DMS153 treated with DMSO at 0.1 percent for 48 hours (cell line): ENCODE data around the gene DHX38.

ENCODE experiments used
- DNase-seq: peaks from one replicate; lab custom pipeline; 2025; ENCODE audit not compliant: unreplicated experiment; lab: John Stamatoyannopoulos, UW

DHX38 gene

DNA sequence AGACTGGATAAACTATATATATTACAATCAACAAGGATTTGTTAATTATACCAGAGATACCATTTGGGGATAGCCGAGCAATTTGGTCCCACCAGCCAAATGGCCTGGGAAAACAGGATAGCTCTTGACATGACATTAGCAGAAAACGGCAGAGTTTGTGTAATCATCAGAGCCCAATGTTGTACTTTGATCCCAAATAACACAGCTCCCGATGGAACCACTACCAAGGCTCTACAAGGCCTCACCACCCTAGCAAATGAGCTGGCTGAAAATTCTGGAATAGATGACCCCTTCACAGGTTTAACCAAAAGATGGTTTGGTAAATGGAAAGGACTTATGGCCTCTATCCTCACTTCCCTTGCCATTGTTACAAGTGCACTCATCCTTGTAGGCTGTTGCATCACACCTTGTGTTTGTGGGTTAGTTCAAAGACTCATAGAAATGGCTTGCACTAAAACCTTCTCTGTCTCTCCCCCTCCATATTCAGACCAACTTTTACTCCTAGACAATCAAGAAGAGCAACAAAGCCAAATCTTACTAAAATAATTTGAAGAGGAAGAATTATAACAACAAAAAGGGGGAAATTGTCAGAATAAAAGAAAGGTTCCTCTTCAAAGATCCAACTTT is 9.8 kb upstream of the DHX38 start:
- no peak for DNase-seq

DNA sequence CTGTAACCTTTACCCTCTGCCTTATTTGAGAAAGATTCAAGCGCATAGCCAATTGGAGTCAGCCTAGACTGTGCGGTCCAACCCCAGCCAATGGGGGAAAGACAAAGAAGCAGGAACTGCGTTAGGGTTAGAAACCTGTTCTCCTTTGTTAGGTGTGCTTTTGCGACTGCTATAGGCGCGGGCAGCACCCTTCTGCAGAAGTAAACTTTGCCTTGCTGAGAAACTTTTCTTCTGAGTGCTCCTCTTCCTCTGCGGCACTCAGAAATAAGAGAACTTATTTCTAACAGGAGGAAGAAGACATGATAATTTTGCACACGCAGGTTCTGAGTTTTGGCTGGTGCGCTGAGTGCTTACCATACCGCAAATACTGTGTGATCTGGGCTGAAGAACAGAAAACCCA is 9.2 kb upstream of the DHX38 start:
- DNase-seq, result no peak

- DNase-seq, result no peak
Measured at GRCh38 chr16:72085002-72085401, 8.6 kb upstream of the DHX38 start.

DNA sequence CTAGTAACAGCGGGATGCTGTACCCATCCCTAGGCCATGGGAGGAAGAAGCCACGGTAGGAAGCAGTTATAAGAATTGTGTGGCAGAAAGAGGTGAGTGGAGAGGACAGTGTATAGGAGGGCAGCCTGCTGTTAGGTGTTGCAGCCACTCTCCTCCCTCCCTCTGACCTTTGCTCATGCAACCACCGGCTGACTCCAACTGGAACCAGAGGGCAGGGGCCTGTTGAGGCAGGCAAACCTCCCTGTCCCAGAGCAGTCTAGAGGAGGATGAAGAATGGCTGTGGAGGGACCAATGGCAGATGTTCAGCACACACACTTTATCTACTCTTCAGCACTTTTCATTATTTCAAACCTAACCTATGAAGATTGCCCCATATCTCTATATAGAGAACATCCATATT is 2.4 kb upstream of the DHX38 start:
- DNase-seq, result no peak

DNA sequence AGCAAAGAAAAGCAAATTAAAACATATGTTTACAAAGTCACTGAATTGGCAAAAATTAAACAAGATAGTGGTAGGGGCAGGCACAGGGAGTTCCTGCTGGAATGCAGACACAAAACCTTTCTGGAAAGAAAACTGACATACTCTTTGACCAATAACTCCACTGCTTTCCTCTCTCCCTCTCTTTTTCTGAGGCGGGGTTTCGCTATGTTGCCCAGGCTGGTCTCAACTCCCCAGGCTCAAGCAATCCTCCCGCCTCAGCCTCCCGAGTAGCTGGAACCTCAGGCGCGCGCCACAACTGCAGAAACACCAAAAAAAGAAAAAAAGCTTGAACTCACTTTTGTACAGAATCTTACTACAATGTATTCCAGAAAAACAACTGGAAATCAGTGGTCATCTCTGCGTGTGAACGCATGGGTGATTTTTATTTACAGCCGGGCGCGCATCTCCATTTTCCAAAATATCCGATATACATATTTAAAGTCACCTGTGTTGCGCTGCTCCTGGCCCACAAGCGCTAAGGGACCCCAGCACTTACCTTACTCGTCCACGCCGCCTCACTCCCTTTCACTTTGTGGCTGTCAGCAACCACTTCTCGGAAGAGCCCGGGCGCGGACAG is 707 bp upstream of the DHX38 start:
- no peak for DNase-seq

GRCh38 chr16:72094266-72094610 is 591 bp downstream of the DHX38 start:
- DNase-seq, result no peak

- DNase-seq, result no peak
Measured at GRCh38 chr16:72098936-72099335, 5.3 kb downstream of the DHX38 start.

- peak; percentile 10 for DNase-seq
Measured at GRCh38 chr16:72099377-72099818, 5.8 kb downstream of the DHX38 start.

DNA sequence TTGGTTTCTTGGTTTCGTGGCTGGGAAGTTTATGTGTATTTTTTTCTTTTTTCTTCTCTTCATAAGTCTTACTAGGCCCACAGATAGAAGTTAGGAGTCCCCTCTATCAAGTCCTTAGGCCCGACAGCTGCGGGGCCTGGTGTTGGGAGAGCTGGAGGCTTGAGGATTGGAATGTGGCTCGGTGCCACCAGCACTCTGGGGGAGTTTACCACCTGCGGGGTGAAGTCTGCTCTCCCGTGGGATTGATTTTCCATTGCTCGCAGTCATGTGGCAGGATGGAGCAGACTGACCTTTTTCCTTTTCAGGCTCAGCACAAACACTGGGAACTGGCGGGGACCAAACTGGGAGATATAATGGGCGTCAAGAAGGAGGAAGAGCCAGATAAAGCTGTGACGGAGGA is 7.5 kb downstream of the DHX38 start:
- no peak for DNase-seq

DNA sequence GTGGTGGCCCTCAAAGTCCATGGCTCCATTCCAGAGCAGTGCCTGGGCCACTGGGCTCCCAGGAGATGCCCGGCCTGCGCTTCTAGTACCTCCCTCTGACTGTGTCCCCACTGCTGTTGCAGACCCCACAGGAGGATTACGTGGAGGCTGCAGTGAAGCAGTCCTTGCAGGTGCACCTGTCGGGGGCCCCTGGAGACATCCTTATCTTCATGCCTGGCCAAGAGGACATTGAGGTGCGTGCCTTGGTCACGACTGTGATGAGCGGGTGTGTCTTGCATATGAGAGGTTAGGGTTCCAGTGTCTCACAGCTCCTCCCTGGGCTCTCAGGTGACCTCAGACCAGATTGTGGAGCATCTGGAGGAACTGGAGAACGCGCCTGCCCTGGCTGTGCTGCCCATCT is 11.3 kb downstream of the DHX38 start:
- DNase-seq, result no peak

DNA sequence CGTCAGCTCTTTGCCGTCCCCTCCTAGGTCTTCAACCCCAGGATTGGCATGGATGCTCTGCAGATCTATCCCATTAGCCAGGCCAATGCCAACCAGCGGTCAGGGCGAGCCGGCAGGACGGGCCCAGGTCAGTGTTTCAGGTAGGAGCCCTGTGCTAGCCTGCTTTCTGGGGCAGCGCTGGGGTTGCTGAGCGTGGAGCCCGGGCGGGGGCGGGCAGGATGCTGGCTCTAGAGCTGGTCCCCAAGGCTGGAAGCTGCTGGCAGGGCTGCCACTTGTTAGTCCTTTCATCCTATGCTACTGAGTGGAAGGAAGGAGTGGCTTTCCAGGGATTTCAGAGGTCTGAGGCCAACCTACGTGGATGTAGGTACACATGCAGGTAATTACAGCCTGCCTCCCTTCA is 12.3 kb downstream of the DHX38 start:
- no peak for DNase-seq

DNA sequence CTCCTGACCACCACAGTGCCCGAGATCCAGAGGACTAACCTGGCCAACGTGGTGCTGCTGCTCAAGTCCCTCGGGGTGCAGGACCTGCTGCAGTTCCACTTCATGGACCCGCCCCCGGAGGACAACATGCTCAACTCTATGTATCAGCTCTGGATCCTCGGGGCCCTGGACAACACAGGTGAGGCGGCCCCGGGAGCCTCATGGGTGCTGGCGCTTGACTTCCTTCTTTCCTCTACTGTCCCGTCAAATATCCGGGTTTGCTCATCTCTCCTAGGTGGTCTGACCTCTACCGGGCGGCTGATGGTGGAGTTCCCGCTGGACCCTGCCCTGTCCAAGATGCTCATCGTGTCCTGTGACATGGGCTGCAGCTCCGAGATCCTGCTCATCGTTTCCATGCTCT is 13.7 kb downstream of the DHX38 start:
- DNase-seq, result no peak

DNA sequence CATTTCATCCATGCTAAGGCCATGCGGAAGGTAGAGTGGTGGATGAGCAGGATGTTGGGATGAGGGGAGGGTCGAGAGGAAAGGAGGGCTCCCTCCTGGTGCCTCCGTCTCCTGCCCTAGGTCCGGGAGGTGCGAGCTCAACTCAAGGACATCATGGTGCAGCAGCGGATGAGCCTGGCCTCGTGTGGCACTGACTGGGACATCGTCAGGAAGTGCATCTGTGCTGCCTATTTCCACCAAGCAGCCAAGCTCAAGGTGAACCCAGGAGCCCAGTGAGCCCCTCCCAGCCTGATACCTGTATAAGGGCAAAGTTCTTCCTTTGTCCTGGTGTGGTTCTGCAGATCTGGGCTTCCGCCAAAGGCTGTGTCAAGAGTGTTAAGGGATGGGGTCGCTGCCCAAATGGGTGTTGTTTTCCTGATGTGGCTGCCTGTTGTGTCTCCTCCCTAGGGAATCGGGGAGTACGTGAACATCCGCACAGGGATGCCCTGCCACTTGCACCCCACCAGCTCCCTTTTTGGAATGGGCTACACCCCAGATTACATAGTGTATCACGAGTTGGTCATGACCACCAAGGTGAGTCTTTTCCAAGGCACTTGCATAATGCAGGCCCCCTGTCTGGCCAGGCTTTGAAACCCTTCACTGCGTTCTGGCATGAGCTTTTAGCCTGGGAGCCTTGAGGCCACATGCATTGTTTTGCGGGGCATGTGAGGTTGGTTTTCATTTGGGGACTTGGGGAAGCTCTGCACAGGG is 14.9 kb downstream of the DHX38 start:
- DNase-seq, result no peak

GRCh38 chr16:72109300-72109699 is 15.7 kb downstream of the DHX38 start:
- no peak for DNase-seq

DNA sequence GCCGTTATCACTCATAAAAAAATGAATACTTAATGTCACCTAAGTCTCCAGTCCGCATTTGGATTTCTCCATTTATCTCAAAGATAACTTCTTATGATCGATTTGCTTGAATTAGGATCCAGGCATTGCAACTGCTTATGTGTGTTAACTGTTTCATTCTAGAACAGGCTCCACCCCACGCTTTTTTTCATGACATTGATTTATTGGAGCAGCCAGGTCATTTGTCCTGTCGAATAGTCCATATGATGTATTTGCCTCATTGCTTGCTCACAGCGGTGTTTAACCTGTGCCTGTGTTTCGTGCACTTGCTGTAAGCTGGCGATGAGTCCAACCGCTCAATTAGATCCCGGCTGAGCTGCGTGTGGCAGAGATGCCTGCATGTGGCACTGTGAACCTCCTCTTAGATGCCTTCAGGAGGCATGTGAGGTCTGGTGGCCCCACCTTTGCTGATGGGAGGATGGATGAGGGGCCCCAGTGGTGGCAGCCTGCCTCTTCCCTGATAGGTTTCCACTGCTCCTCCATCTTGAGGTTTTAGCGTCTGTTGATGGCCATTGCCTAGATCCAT is 16.4 kb downstream of the DHX38 start:
- DNase-seq, result no peak

DNA sequence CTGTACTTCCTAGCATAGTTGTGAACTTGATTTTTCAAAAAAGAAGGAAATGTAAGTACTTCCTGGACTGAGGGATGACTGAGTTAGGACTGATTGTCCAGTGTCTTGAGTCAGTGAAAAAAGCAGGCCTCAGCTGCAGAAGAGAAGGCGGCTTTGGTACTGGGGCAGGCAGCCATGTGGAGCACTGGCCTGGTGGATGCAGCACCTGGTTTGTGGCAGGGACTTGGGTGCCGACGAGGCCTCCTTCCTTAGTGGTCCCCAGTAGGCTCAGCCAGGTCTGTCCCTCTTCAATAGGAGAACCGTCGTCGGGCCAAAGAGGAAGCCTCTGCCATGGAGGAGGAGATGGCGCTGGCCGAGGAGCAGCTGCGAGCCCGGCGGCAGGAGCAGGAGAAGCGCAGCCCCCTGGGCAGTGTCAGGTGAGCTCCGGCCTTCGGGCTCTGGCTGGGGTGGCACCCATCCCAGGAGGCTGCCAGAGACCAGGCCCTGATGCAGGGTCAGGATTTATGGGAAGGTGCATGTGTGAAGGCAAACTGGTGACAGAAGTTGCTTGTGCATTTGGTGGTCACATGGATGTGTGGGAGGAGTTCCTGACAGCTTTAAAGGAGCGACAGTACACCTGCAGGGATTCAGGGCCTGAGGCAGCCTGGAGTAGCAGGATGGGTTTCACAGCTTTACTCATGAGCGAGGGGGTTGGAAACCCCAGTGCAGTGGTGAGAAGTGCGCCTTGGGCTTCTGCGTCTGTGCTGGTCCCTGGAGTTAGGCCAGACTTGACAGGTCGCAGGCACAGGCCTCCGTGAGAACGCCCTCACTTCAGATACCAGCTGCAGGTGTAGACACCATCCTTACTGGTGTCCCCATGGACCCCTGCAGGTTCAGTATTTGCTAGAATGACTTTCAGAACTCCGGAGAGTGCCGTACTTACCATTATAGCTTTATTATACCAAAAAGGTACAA is 17.3 kb downstream of the DHX38 start:
- no peak for DNase-seq

- no peak for DNase-seq
Measured at GRCh38 chr16:72111657-72112451, 18.2 kb downstream of the DHX38 start.

GRCh38 chr16:72112452-72112792 is 18.8 kb downstream of the DHX38 start:
- DNase-seq, result no peak

DNA sequence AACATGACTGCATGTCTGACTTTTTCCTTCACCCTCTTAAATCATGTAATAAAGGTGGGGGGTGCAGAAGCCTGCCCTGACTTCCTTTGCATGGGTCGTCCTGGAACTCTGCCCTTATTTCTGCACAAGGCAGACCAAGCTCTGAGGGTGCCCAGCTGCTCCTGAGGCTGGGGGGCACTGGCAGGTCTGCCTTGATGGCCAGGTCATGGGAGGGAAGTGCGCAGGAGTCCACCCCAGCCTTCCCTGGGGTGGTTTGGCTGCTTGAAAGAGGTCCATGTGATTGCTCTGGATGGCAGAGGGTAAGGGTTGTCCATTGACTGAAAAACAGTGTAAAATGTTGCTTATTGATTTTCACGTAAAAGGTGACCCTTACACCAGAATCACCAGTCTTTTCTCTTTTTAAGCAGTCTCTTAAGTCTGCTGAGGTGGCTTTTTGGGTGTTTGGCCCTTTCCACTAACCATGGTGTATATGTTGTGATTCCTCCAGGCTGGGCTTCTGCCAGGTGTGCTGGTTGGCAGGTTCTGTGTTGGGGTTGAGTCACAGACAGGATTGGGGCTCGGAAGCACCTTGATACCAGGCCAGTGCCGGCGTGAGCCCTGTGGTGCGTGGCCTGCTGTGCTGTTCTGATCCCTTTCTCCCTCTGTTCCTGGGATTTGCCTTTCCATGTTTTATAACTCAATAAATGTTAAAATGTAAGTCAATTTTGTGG is 19.4 kb downstream of the DHX38 start:
- DNase-seq, result no peak

DNA sequence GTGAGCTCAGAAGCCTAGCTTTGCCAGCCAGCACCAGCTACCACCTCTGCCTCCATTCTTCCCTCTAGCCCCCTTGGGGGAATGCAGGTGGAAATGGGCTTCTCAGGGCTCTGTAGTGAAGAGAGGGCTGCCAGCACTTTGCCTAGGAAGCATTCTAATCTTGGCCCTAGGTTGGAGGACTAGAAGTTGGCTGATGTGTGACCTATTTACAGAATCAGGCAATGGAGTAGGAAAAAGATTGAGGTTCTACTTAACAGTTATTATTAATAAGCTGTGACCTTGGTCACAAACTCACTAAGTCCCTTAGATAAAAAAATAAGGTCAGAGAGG is 19.9 kb downstream of the DHX38 start:
- DNase-seq, result no peak
